GM21786 (cell line): ENCODE measurements around the gene CSNK1G3.
"Not testable (repeated sequence)": the region's sequence is repeated elsewhere in the genome, so short reads cannot be mapped to it uniquely, and the experiment has no call there.

Source experiments
- ATAC-seq: cut with Tn5 transposase; IDR thresholded peaks from one replicate; pipeline ENCODE4 v1.9.1; 2021; ENCODE audit not compliant: unreplicated experiment

CSNK1G3 gene

GRCh38 chr5:123636006-123636405, 124.0 kb downstream of the CSNK1G3 start:
- ATAC-seq, result no peak

GRCh38 chr5:123637028-123637427, 125.1 kb downstream of the CSNK1G3 start:
- not testable (repeated sequence) for ATAC-seq

GRCh38 chr5:123639244-123639643, 127.3 kb downstream of the CSNK1G3 start:
- ATAC-seq, result no peak

GRCh38 chr5:123645024-123645603, 133.1 kb downstream of the CSNK1G3 start:
- no peak for ATAC-seq

- ATAC-seq, result no peak
Measured at GRCh38 chr5:123647066-123647465, 135.1 kb downstream of the CSNK1G3 start.

GRCh38 chr5:123651234-123651633, 139.3 kb downstream of the CSNK1G3 start:
- no peak for ATAC-seq

- no peak for ATAC-seq
Measured at GRCh38 chr5:123659011-123659410, 147.0 kb downstream of the CSNK1G3 start.

- ATAC-seq, result no peak
Measured at GRCh38 chr5:123659495-123659894, 147.5 kb downstream of the CSNK1G3 start.

- ATAC-seq, result no peak
Measured at GRCh38 chr5:123664961-123665360, 153.0 kb downstream of the CSNK1G3 start.

- ATAC-seq, result no peak
Measured at GRCh38 chr5:123665822-123666371, 153.9 kb downstream of the CSNK1G3 start.
